ENCODE data around the gene NR4A1. TPM values are rescaled to one million over a fixed set of nuclear protein-coding genes. Genes with fewer than 3 reads are reported as not detected.

The NR4A1 gene
- total and polyA plus RNA-seq, 10 of the 15 experiments (the other 5 are each of a cell fraction or from before 2014, with no cell fraction given): 0.05 to 7.9 (median 2.2) TPM; not detected in 1

DNA sequence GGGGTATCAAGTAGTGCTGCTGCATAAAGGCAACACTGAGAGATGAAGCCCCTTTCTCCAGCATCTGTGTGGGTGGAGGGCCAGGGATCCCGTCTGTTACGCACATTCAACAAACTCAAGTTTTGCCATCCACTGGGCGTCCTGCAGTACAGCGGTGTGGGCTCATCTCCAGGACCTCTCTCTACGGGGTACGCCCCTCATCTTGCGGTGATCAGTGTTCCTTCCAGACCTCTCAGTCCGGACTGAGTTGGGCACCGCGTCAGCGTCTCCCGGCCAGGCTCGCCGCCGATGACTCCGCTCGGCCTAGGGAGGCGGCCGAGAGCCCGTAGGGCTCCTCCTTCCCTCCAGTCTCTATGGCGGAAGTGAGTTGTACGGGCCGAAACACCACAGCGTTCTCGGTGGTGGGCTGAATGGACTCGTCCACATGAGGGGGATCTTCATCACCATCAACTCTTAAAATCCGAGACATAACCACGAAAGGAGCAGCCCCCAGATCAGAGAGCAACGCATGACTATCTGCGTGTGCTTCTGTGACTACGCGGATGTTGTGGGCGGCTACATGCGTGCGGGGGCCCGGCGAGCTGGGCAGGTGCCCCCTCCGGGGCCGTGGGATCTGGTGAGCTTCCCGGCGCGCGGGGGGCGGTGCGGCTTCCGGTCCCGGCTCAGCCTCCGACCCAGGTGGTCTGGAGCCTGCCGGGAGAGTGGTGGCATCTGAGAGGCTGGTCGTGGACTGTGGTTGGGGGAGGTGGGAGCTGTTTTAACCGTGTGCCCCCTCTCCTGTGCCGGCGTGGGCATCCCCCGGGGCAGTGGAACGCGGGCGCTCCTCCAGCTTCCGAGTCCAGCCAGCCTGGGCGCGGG is 18.3 kb downstream of the NR4A1 start, which contains the start of gene ATG101:
Gene ATG101, plus strand, starts transcription at position 652 of the 858 bp plus-strand sequence. CDS start 3,673 bp downstream, outside the sequence.
- Histone ChIP-seq H3K4me1 (ENCODE audit: control insufficient read depth, insufficient read depth, low read length) (peaks cover 13% of the 10 kb centered on the region), H2AFZ (ENCODE audit: control insufficient read depth, low read depth, low read length) (peak within 1 kb of the TSS; percentile 98), H3K27ac (ENCODE audit: control insufficient read depth, insufficient read depth) (peak within 1 kb of the TSS; percentile 95), H3K4me3 (peak within 1 kb of the TSS; percentile 98), H3K79me2 (ENCODE audit: control insufficient read depth, insufficient read depth, low read length) (peaks cover 40% of the 10 kb centered on the region), H3K27me3 (replicated peaks in 1 of 2; ENCODE audit: control insufficient read depth in 2 of 2, insufficient read depth in 2 of 2, low read length in 1 of 2) (no peaks in the 10 kb centered on the region; a peak in 1 of 4 replicates), H3K9ac (ENCODE audit: control insufficient read depth, insufficient read depth, low read length) (peak within 1 kb of the TSS; percentile 86), H3K36me3 (ENCODE audit: control insufficient read depth in 2 of 2, insufficient read depth in 2 of 2, low read length in 1 of 2) (no peaks in the 10 kb centered on the region; a peak in 2 of 4 replicates), H3K4me2 (ENCODE audit: control insufficient read depth, insufficient read depth) (peak within 1 kb of the TSS; percentile 97), H3K9me3 (replicated peaks; ENCODE audit: control insufficient read depth, insufficient read depth, low read length) (no peaks in the 10 kb centered on the region), H4K20me1 (ENCODE audit: control insufficient read depth, insufficient read depth) (no peaks in the 10 kb centered on the region)
- ATAC-seq (peak; percentile 93), DNase-seq (ENCODE audit: low read depth, low spot score) (peak; percentile 73), FAIRE-seq (peak; percentile 91)
- in situ Hi-C loops (cut with MboI): no loop called here
- CTCF ChIA-PET: interaction anchor here (0.8 to 15.1 kb wide), 17 partner anchors 12 to 49 kb away, joined by 3 to 208 read pairs (median 5); partner anchors contain the start of gene NR4A1
- WGBS (ENCODE audit: insufficient coverage, insufficient replicate concordance, low lambda C conversion rate, missing lambda C conversion rate): 0% methylated on average over 55 of the region's 60 CpGs
- intact Hi-C loops (cut with micrococcal nuclease; ENCODE audit: unreplicated experiment): loop anchor here (1.0 kb wide), 2 partner anchors 18 to 44 kb away; partner anchors contain the start of gene NR4A1
- SMC1A ChIA-PET (ENCODE audit: uncharacterized antibody, unreplicated experiment): interaction anchor here (0.7 to 6.0 kb wide), 7 partner anchors 12 to 45 kb away, joined by 3 to 36 read pairs (median 7); no protein-coding TSS in a partner anchor
- BruUV-seq (replicated peaks): no TSS peak
- RAD21 ChIA-PET (ENCODE audit: unreplicated experiment): interaction anchor here (0.7 to 5.4 kb wide), 12 partner anchors 11 to 958 kb away, joined by 3 to 35 read pairs (median 4); partner anchors contain the start of gene NR4A1
- POLR2A ChIA-PET: interaction anchor here (0.7 to 4.3 kb wide), 11 partner anchors 9 to 49 kb away, joined by 3 to 21 read pairs (median 4); partner anchors contain the start of gene NR4A1
- no peak; the same call in none of the 2 replicates for TF ChIP-seq SMC3 (IDR thresholded peaks at IDR 0.05; ENCODE audit: borderline replicate concordance, low read length)
- peak; percentile 97 for TF ChIP-seq NKRF (conservative IDR thresholded peaks at IDR 0.05)
- TF ChIP-seq, protein P1, sequence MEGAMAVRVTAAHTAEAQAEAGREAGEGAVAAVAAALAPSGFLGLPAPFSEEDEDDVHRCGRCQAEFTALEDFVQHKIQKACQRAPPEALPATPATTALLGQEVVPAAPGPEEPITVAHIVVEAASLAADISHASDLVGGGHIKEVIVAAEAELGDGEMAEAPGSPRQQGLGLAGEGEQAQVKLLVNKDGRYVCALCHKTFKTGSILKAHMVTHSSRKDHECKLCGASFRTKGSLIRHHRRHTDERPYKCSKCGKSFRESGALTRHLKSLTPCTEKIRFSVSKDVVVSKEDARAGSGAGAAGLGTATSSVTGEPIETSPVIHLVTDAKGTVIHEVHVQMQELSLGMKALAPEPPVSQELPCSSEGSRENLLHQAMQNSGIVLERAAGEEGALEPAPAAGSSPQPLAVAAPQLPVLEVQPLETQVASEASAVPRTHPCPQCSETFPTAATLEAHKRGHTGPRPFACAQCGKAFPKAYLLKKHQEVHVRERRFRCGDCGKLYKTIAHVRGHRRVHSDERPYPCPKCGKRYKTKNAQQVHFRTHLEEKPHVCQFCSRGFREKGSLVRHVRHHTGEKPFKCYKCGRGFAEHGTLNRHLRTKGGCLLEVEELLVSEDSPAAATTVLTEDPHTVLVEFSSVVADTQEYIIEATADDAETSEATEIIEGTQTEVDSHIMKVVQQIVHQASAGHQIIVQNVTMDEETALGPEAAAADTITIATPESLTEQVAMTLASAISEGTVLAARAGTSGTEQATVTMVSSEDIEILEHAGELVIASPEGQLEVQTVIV (IDR thresholded peaks at IDR 0.05; ENCODE audit: borderline replicate concordance, partially characterized antibody): peak; percentile 96
- TF ChIP-seq, protein P2, sequence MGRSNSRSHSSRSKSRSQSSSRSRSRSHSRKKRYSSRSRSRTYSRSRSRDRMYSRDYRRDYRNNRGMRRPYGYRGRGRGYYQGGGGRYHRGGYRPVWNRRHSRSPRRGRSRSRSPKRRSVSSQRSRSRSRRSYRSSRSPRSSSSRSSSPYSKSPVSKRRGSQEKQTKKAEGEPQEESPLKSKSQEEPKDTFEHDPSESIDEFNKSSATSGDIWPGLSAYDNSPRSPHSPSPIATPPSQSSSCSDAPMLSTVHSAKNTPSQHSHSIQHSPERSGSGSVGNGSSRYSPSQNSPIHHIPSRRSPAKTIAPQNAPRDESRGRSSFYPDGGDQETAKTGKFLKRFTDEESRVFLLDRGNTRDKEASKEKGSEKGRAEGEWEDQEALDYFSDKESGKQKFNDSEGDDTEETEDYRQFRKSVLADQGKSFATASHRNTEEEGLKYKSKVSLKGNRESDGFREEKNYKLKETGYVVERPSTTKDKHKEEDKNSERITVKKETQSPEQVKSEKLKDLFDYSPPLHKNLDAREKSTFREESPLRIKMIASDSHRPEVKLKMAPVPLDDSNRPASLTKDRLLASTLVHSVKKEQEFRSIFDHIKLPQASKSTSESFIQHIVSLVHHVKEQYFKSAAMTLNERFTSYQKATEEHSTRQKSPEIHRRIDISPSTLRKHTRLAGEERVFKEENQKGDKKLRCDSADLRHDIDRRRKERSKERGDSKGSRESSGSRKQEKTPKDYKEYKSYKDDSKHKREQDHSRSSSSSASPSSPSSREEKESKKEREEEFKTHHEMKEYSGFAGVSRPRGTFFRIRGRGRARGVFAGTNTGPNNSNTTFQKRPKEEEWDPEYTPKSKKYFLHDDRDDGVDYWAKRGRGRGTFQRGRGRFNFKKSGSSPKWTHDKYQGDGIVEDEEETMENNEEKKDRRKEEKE (IDR thresholded peaks at IDR 0.05): peak; percentile 100
- peak; percentile 83 for TF ChIP-seq DPF2 (IDR thresholded peaks at IDR 0.05)
- TF ChIP-seq ZNF622 (IDR thresholded peaks at IDR 0.05): no peak
- peak; percentile 99 for TF ChIP-seq BHLHE40 (IDR thresholded peaks at IDR 0.05; ENCODE audit: borderline replicate concordance in 1 of 2, low read depth in 2 of 2, low read length in 1 of 2)
- peak; percentile 65; the same call in 1 of the 2 replicates for TF ChIP-seq SMAD5 (IDR thresholded peaks at IDR 0.05; ENCODE audit: low read depth)
- TF ChIP-seq HDAC6 (IDR thresholded peaks at IDR 0.05; ENCODE audit: unreplicated experiment): no peak
- peak; percentile 60; the same call in 1 of the 2 replicates for TF ChIP-seq MTA2 (IDR thresholded peaks at IDR 0.05; ENCODE audit: low read depth)
- no peak for TF ChIP-seq ZNF217 (IDR thresholded peaks at IDR 0.05)
- TF ChIP-seq PML (IDR thresholded peaks at IDR 0.05; ENCODE audit: low read length): peak; percentile 79
